Suprapubic skin (tissue), 4 donors: ENCODE results near the gene IQSEC1.

Experiments
- CTCF ChIP-seq, 2 donors: fragments of 200-600 bp in 1 of 2; fragments of 450-650 bp in 1 of 2; sonication (generic) in 1 of 2; IDR thresholded peaks; one replicate each; pipeline ENCODE4 v1.5.1; 2016 to 2019; ENCODE audit warnings: antibody characterized with exemption in 2 of 2, mild to moderate bottlenecking in 1 of 2, moderate library complexity in 1 of 2
- EP300 ChIP-seq: sonication (generic); formaldehyde crosslinking; IDR thresholded peaks from one replicate; pipeline ENCODE4 v1.6.1; 2017; ENCODE audit warnings: antibody characterized with exemption
- POLR2A ChIP-seq, 2 donors: fragments of 450-650 bp; IDR thresholded peaks; one replicate each; pipeline ENCODE4 v1.6.1; 2017; ENCODE audit warnings: antibody characterized with exemption in 2 of 2, mild to moderate bottlenecking in 2 of 2, moderate library complexity in 2 of 2
- POLR2AphosphoS5 ChIP-seq, 3 donors: sonication (generic); formaldehyde crosslinking; IDR thresholded peaks; one replicate each; pipeline ENCODE4 v1.6.1; 2017; ENCODE audit warnings: antibody characterized with exemption in 3 of 3

GRCh38 chr3:13011573-13012220, 61.5 kb downstream of the IQSEC1 start:
- TF ChIP-seq CTCF (IDR thresholded peaks at IDR 0.05) (no peak), POLR2A (IDR thresholded peaks at IDR 0.05) (no peak), POLR2AphosphoS5 (IDR thresholded peaks at IDR 0.05) (no peak), EP300 (no peak)
